Testis (tissue), 3 donors: Measurements from ENCODE around the gene LRRC32. TPM values are rescaled to one million over a fixed set of nuclear protein-coding genes. Genes with fewer than 3 reads are reported as not detected.

Experiments used
- DNase-seq: peaks from one replicate; pipeline ENCODE4 v3.0.0-alpha.2; 2019
- H3K27ac ChIP-seq, 2 donors: fragments of 200-600 bp; sonication (generic); one replicate each; pipeline ENCODE4 v1.5.1; 2019
- H3K27me3 ChIP-seq: fragments of 200-600 bp; sonication (generic); one replicate; pipeline ENCODE4 v1.5.1; 2019
- H3K36me3 ChIP-seq: fragments of 200-600 bp; sonication (generic); one replicate; pipeline ENCODE4 v1.5.1; 2017; ENCODE audit warnings: low read depth; ENCODE audit errors: missing control alignments
- H3K4me1 ChIP-seq: fragments of 200-600 bp; sonication (generic); one replicate; pipeline ENCODE4 v1.5.1; 2019
- H3K4me3 ChIP-seq, 2 donors: fragments of 200-600 bp; sonication (generic); one replicate each; pipeline ENCODE4 v1.5.1; 2017 to 2019
- H3K9me3 ChIP-seq: fragments of 200-600 bp; sonication (generic); one replicate; pipeline ENCODE4 v1.5.1; 2017
- CTCF ChIP-seq, 3 experiments: fragments of 450-650 bp in 2 of 3; fragments of 200-600 bp in 1 of 3; sonication (generic) in 1 of 3; IDR thresholded peaks; one replicate each; pipeline ENCODE4 v1.5.1; 2016 to 2019; ENCODE audit warnings: antibody characterized with exemption in 3 of 3, mild to moderate bottlenecking in 2 of 3, moderate library complexity in 1 of 3
- POLR2A ChIP-seq: fragments of 450-650 bp; IDR thresholded peaks from one replicate; pipeline ENCODE4 v1.6.1; 2017; ENCODE audit warnings: antibody characterized with exemption, mild to moderate bottlenecking, moderate library complexity
- WGBS, 2 donors: methylation state at CpG; one replicate each; pipeline ENCODE4 v1.1.5; 2018; 5-methylcytosine and 5-hydroxymethylcytosine counted together
- intact Hi-C: fragments of 100-400 bp; cut with DNase I; formaldehyde crosslinking; loops from one replicate; pipeline ENCODE4 v1.15.1; 2023; ENCODE audit warnings: low total_unique reads
- polyA plus RNA-seq: library from polyadenylated mRNA; stranded (reverse); fragments of 350-450 nt; fragmentation: Illumina TruSeq; extraction: RNeasy Lipid Tissue Mini Kit (QIAGEN cat#74804); gene quantifications from one replicate; pipeline ENCODE4 v1.2.3, GENCODE V29; 2014; ENCODE audit warnings: low read depth, low replicate concordance; ENCODE audit not compliant: insufficient read depth
- total RNA-seq, 2 donors: library from RNA; depleted of rRNA; stranded (reverse); fragments of >200 nt; gene quantifications; one replicate each; pipeline ENCODE4 v1.2.3, GENCODE V29; 2016

The LRRC32 gene
- total and polyA plus RNA-seq, 3 donors from 2014 or later = 6.5 to 20.5 (median 9.1) TPM

- Histone ChIP-seq H3K27ac (no peak overlapping the region), H3K4me3 (no peak overlapping the region), H3K27me3 (no peaks in the 10 kb centered on the region), H3K9me3 (no peaks in the 10 kb centered on the region), H3K36me3 (no peaks in the 10 kb centered on the region), H3K4me1 (peaks cover 18% of the 10 kb centered on the region)
- intact Hi-C loops = no loop called here
- no peak for DNase-seq
- WGBS, 2 donors = 64 to 70% methylated on average over 12 of the region's 12 CpGs
- TF ChIP-seq POLR2A (no peak), CTCF (IDR thresholded peaks at IDR 0.05) (no peak)
Measured at GRCh38 chr11:76653012-76653673, 17.4 kb downstream of the LRRC32 start.

- no peak overlapping the region for H3K27ac ChIP-seq
- no peaks in the 10 kb centered on the region for H3K36me3 ChIP-seq
- WGBS, 2 donors = 49 to 61% methylated on average over 2 of the region's 2 CpGs
- intact Hi-C loops = no loop called here
- TF ChIP-seq POLR2A = no peak
- TF ChIP-seq CTCF (IDR thresholded peaks at IDR 0.05) = no peak
- H3K4me3 ChIP-seq = no peak overlapping the region
- H3K9me3 ChIP-seq = no peaks in the 10 kb centered on the region
- H3K4me1 ChIP-seq = peaks cover 8% of the 10 kb centered on the region
- H3K27me3 ChIP-seq = no peaks in the 10 kb centered on the region
- no peak for DNase-seq
Measured at GRCh38 chr11:76649851-76650372, 20.6 kb downstream of the LRRC32 start.

- Histone ChIP-seq H3K36me3 (no peaks in the 10 kb centered on the region), H3K27me3 (no peaks in the 10 kb centered on the region), H3K4me3 (no peak overlapping the region), H3K9me3 (no peaks in the 10 kb centered on the region), H3K27ac (no peak overlapping the region), H3K4me1 (peaks cover 2% of the 10 kb centered on the region)
- intact Hi-C loops = no loop called here
- DNase-seq = no peak
- 52% methylated on average over 6 of the region's 6 CpGs for WGBS, 2 donors
- TF ChIP-seq CTCF (IDR thresholded peaks at IDR 0.05) (no peak), POLR2A (no peak)
Measured at GRCh38 chr11:76649011-76649410, 21.5 kb downstream of the LRRC32 start.

- Histone ChIP-seq H3K36me3 (no peaks in the 10 kb centered on the region), H3K4me3 (no peak overlapping the region), H3K9me3 (no peaks in the 10 kb centered on the region), H3K27ac (no peak overlapping the region), H3K27me3 (no peaks in the 10 kb centered on the region), H3K4me1 (no peaks in the 10 kb centered on the region)
- intact Hi-C loops = no loop called here
- TF ChIP-seq CTCF (IDR thresholded peaks at IDR 0.05) (no peak), POLR2A (no peak)
- no peak for DNase-seq
Measured at GRCh38 chr11:76648061-76648460, 22.5 kb downstream of the LRRC32 start.
